Left lung (tissue), 10 donors: ENCODE data around the gene DUSP28. TPM values are rescaled to one million over a fixed set of nuclear protein-coding genes. Genes with fewer than 3 reads are reported as not detected.

ENCODE experiments used
- ATAC-seq: fragments of 200-7000 bp; cut with Tn5 transposase; one replicate; pipeline ENCODE4 v1.9.1; 2020; ENCODE audit warnings: moderate library complexity
- DNase-seq, 4 donors: peaks; one replicate each; pipeline ENCODE4 v3.0.0-alpha.2; 2013 to 2020
- H3K27ac ChIP-seq, 2 donors: fragments of 200-600 bp; sonication (generic) in 1 of 2; one replicate each; pipeline versions ENCODE4 v1.5.0 to v1.8.0; 2020 to 2021
- H3K27me3 ChIP-seq, 2 donors: fragments of 200-600 bp; sonication (generic) in 1 of 2; one replicate each; pipeline versions ENCODE4 v1.5.0 to v1.8.0; 2020 to 2021
- H3K36me3 ChIP-seq, 2 donors: fragments of 200-600 bp; sonication (generic) in 1 of 2; one replicate each; pipeline versions ENCODE4 v1.5.0 to v1.8.0; 2020 to 2021
- H3K4me1 ChIP-seq, 2 donors: fragments of 200-600 bp; one replicate each; pipeline ENCODE4 v1.8.0; 2021
- H3K4me3 ChIP-seq, 2 donors: fragments of 200-600 bp; sonication (generic) in 1 of 2; one replicate each; pipeline versions ENCODE4 v1.5.0 to v1.8.0; 2020 to 2021; ENCODE audit warnings: mild to moderate bottlenecking in 1 of 2
- H3K9me3 ChIP-seq, 2 donors: fragments of 200-600 bp; sonication (generic) in 1 of 2; one replicate each; pipeline versions ENCODE4 v1.5.0 to v1.8.0; 2020 to 2021
- CTCF ChIP-seq, 2 donors: fragments of 200-600 bp; sonication (generic) in 1 of 2; IDR thresholded peaks; one replicate each; pipeline versions ENCODE4 v1.5.0 to v1.8.0; 2021; ENCODE audit warnings: antibody characterized with exemption in 2 of 2
- intact Hi-C, 2 donors: fragments of 100-400 bp; cut with DNase I; formaldehyde crosslinking; loops; one replicate each; pipeline versions ENCODE4 v1.11.2 to v1.14.2; 2022
- polyA plus RNA-seq, 6 donors: library from polyadenylated mRNA; unstranded; fragments of 120-200 nt; gene quantifications; one replicate each; pipeline ENCODE4 v1.2.1, GENCODE V29; 2013; ENCODE audit not compliant: insufficient read length in 6 of 6
- total RNA-seq, 2 donors: library from RNA; stranded (reverse); fragmentation: NEBNext Ultra II Directional; extraction: Animal tissue kit (Norgen Biotek cat#: 25700); gene quantifications; one replicate each; pipeline ENCODE4 v1.2.1, GENCODE V29; 2021
- donor health status: DM: no; HTN: yes; CAD: no.
- donor health status: DM: no; HTN: no; CAD: no.

The DUSP28 gene
- total and polyA plus RNA-seq, 8 donors, result 2.4 to 7.6 (median 5.5) TPM

DNA sequence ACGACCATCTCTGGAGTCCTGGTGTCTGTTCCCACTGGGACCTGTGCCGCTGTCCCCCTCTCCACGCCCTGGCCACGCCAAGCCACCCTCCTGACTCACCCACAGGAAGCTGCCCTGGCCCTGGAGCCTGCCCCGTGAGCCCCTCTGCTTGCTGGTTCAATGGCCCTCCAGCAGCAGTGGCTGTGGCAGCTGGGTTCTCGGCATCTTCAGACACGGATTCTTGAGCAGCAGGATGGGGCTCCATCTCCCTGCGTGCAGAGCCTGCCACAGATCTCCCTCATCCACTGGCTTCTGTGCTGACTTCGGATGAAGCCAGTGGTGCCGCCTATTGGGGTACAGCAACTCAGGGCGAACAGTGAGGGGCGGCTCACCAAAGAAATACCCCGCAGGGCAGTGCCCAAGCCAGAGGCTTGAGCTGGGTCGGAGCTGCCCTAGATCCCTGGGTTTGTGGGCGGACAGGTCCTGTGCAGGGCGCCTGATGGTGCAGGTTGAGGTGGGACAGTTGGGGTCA is 40.3 kb downstream of the DUSP28 start:
- Histone ChIP-seq H3K27me3 (no peaks in the 10 kb centered on the region), H3K4me3 (no peak overlapping the region), H3K27ac (no peak overlapping the region), H3K36me3 (peaks cover 0 to 66% of the 10 kb centered on the region in 2 donors), H3K9me3 (no peaks in the 10 kb centered on the region), H3K4me1 (peaks cover 7 to 14% of the 10 kb centered on the region in 2 donors)
- peak in 2 of 4 donors; percentile 22 to 77 for DNase-seq
- no peak for ATAC-seq
- intact Hi-C loops, result no loop called here
- TF ChIP-seq CTCF (IDR thresholded peaks at IDR 0.05), result no peak

DNA sequence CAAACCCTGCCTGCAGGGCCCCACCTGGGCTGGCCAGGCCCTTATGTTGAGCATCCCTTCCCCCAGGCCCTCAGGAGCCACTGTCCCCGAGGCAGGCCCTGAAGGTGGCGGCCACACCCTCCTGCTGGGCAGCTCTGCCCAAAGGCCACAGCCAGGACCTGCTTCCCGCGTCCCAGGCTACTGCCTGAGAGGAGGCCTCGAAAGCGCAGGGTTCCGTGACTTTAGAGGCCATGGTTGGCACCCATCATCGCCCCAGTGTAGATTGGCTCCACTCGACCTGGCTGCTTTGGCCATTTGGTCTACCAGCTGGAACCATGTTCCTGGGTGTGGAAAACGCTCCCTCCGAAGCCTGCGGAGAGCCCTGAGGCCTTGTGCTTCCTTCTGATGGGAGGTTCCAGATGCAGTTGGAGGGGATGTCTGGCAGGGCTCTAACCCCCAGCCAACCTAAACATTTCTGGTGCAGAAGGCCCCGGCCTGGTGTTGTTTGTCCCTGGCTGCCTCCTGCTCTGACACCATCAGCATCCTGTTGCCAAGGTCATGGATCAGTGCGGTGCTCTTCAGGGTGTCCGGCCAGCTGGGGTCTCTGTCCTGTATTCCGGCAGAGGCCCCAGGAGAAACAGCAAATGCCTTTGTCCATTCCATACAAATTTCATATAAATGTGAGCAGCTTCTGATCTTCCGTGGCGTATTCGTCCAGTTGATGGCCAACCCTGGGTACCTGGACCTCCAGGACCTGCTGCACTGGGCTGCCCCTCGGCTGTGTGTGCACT is 41.1 kb downstream of the DUSP28 start:
- no peak overlapping the region for H3K4me3 ChIP-seq
- intact Hi-C loops, result no loop called here

DNA sequence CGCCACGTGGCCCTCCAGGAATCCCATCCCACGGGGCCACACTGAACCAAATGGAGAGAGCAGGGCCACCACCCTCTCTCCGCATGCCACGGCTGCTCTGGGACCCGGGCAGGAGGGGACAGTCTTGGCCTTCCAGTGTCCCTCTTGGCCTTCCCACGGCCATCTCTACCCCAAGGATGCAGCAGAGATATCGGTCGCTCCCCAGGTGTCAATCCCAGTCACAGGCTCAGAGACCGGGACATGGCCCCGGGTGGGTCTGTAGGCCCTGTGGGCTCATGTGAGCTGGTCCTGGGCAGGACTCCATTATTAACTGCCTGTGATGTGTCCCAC is 41.6 kb downstream of the DUSP28 start:
- H3K9me3 ChIP-seq, result no peaks in the 10 kb centered on the region
- peaks cover 7 to 14% of the 10 kb centered on the region in 2 donors for H3K4me1 ChIP-seq
- no peak for TF ChIP-seq CTCF (IDR thresholded peaks at IDR 0.05)
- DNase-seq (peak in 1 of 4 donors; percentile 17), ATAC-seq (no peak)
- no peak overlapping the region for H3K27ac ChIP-seq
- H3K4me3 ChIP-seq, result no peak overlapping the region
- H3K36me3 ChIP-seq, result peaks cover 0 to 54% of the 10 kb centered on the region in 2 donors
- intact Hi-C loops, result no loop called here
- H3K27me3 ChIP-seq, result no peaks in the 10 kb centered on the region

More for the DNA sequence above, 41.1 kb downstream of the DUSP28 start:
- H3K27ac ChIP-seq, result no peak overlapping the region
- no peaks in the 10 kb centered on the region for H3K27me3 ChIP-seq
- peaks cover 0 to 59% of the 10 kb centered on the region in 2 donors for H3K36me3 ChIP-seq
- no peaks in the 10 kb centered on the region for H3K9me3 ChIP-seq
- H3K4me1 ChIP-seq, result peaks cover 7 to 14% of the 10 kb centered on the region in 2 donors
- TF ChIP-seq CTCF (IDR thresholded peaks at IDR 0.05), result no peak
- no peak for ATAC-seq
- DNase-seq, result peak in 2 of 4 donors; percentile 25 to 65

DNA sequence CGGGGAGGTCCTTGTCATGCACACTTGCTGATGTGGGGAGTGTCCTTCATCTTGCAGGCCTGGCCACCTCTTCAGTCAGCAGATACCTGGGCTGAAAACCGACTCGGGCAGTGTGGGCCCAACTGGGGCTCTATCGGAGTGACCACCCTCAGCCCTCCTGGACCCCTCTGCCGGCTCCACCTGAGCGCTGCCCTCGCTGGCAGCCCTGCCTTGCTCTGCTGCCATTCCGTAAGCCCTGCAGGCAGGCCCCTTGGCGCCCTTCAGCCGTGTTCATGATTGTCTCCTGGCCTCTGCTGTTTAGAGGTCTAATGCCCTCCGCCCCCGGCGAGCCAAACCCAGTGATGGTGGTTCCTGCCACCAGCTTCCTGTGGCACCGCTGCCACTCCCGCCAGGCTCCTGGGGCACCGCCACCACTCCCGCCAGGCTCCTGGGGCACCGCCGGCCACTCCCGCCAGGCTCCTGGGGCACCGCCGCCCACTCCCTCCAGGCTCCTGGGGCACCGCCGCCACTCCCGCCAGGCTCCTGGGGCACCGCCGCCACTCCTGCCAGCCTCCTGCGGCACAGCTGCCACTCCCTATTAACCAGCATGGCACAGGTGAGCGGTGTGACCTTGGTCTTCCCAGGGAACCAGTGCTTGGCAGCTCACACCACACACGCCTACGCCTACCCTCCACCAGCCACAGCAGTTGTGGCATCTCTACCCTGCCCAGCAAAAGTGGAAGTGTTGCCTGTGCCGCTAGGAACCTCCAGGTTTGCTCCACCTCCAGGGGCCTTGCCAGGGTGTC is 42.3 kb downstream of the DUSP28 start:
- H3K9me3 ChIP-seq, result no peaks in the 10 kb centered on the region
- DNase-seq, result peak in 1 of 4 donors; percentile 26
- TF ChIP-seq CTCF (IDR thresholded peaks at IDR 0.05), result no peak
- no peaks in the 10 kb centered on the region for H3K27me3 ChIP-seq
- H3K4me1 ChIP-seq, result peaks cover 7 to 14% of the 10 kb centered on the region in 2 donors
- intact Hi-C loops, result no loop called here
- no peak for ATAC-seq
- no peak overlapping the region for H3K27ac ChIP-seq
- peaks cover 0 to 47% of the 10 kb centered on the region in 2 donors for H3K36me3 ChIP-seq
- H3K4me3 ChIP-seq, result no peak overlapping the region
